ENCODE data around the gene MYMX.

The MYMX gene

DNA sequence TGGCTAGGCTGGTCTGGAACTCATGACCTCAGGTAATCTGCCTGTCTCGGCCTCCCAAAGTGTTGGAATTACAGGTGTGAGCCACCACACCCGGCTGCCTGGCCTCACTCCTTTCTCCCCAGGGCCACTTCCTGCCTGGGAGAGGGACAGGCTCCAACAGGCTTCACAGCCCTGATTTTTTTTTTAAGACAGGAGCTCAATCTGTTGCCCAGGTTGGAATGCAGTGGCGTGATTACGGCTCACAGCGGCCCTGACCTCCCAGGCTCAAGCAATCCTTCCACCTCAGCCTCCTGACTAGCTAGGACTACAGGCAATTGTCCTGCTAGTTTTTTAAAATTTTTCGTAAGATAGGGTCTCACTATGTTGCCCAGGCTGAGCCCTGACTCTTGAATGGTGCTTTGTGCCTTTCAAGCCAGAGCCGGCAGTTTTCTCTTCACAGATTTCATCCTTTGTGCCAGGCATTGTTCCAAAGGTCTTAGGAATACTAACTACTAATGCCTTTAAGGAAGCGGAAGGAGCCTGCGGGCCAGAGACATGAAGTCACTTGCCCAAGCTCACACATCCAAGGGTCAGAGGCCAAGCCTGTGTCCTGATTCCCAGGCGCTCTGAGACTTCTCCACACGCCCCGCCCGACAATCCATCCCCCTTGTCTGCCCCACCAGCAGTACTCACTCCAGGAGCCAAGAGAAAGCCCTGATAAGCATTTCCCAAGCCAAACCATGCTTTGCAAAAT, 38.9 kb upstream of the MYMX start:
- DNase-seq (ENCODE audit: low spot score) (no peak), ATAC-seq (ENCODE audit: low read depth) (peak; percentile 28)
- H3K27ac ChIP-seq (ENCODE audit: poor library complexity, severe bottlenecking), result peak overlapping the region; percentile 71

DNA sequence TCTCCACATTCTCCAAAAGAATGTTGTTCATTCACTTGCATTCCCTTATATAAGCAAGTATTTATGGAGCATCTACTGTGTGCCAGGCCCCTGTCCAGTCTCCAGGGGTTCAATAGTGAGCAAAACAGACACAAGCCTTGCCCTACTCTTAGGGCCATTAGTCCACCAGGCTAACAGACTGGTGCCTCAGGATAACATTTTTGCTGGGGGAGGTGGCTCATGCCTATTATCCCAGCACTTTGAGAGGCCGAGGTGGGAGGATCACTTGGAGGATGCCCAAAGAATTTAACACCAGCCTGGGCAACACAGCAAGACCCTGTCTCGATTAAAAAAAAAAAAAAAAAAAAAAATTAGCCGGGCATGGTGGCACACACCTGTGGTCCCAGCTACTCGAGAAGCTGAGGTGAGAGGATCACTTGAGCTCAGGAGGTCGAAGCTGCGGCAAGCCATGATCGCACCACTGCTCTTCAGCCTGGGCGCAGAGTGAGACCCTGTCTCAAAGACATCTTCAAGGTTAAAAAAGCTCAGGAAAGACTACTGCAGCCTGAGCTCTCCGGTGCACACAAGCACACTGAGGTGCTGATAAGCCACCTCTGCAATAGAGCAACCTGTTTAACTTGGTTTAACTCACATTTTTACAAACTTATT, 38.2 kb upstream of the MYMX start:
- ATAC-seq (ENCODE audit: low read depth) (no peak), DNase-seq (ENCODE audit: low spot score) (no peak)
- peak overlapping the region; percentile 71 for H3K27ac ChIP-seq (ENCODE audit: poor library complexity, severe bottlenecking)
- H3K4me3 ChIP-seq (ENCODE audit: severe bottlenecking), result no peak overlapping the region
- H3K27me3 ChIP-seq (ENCODE audit: insufficient read depth, poor library complexity, severe bottlenecking), result no peaks in the 10 kb centered on the region
- H3K4me1 ChIP-seq (ENCODE audit: insufficient read depth, poor library complexity, severe bottlenecking), result peaks cover 7% of the 10 kb centered on the region
- no peaks in the 10 kb centered on the region for H3K36me3 ChIP-seq (ENCODE audit: low read depth)
- H3K9me3 ChIP-seq (ENCODE audit: severe bottlenecking), result no peaks in the 10 kb centered on the region
- TF ChIP-seq, protein P1, sequence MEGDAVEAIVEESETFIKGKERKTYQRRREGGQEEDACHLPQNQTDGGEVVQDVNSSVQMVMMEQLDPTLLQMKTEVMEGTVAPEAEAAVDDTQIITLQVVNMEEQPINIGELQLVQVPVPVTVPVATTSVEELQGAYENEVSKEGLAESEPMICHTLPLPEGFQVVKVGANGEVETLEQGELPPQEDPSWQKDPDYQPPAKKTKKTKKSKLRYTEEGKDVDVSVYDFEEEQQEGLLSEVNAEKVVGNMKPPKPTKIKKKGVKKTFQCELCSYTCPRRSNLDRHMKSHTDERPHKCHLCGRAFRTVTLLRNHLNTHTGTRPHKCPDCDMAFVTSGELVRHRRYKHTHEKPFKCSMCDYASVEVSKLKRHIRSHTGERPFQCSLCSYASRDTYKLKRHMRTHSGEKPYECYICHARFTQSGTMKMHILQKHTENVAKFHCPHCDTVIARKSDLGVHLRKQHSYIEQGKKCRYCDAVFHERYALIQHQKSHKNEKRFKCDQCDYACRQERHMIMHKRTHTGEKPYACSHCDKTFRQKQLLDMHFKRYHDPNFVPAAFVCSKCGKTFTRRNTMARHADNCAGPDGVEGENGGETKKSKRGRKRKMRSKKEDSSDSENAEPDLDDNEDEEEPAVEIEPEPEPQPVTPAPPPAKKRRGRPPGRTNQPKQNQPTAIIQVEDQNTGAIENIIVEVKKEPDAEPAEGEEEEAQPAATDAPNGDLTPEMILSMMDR (IDR thresholded peaks at IDR 0.05; ENCODE audit: poor library complexity, severe bottlenecking), result no peak

More for the DNA sequence above, 38.9 kb upstream of the MYMX start:
- Histone ChIP-seq H3K4me1 (ENCODE audit: insufficient read depth, poor library complexity, severe bottlenecking) (peaks cover 7% of the 10 kb centered on the region), H3K4me3 (ENCODE audit: severe bottlenecking) (no peak overlapping the region), H3K27me3 (ENCODE audit: insufficient read depth, poor library complexity, severe bottlenecking) (no peaks in the 10 kb centered on the region), H3K36me3 (ENCODE audit: low read depth) (no peaks in the 10 kb centered on the region), H3K9me3 (ENCODE audit: severe bottlenecking) (no peaks in the 10 kb centered on the region)
- TF ChIP-seq, protein P1 (IDR thresholded peaks at IDR 0.05; ENCODE audit: poor library complexity, severe bottlenecking), result no peak

DNA sequence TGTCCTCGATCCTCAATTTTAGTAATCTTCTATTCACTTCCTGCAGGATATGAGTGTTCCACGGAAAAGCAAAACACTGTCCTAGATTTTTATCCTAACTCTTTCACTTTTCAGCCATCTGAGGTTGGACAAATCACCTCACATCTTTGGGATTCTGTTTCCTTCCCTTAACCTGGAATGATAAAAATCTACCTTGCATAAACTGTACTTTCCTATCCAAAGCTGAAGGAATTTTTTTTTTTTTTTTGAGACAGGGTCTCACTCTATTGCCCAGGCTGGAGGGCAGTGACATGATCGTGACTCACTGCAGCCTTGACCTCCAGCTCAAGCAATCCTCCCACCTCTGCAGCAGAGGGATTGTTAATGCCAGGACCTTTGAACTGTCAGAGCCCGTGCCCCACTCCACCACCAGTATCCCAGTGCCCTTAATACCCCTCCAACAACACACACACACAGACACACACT, 37.6 kb upstream of the MYMX start:
- Histone ChIP-seq H3K36me3 (ENCODE audit: low read depth) (no peaks in the 10 kb centered on the region), H3K27me3 (ENCODE audit: insufficient read depth, poor library complexity, severe bottlenecking) (no peaks in the 10 kb centered on the region), H3K9me3 (ENCODE audit: severe bottlenecking) (no peaks in the 10 kb centered on the region)

GRCh38 chr6:44179648-44180047, 37.1 kb upstream of the MYMX start:
- Histone ChIP-seq H3K9me3 (ENCODE audit: severe bottlenecking) (no peaks in the 10 kb centered on the region), H3K27ac (ENCODE audit: poor library complexity, severe bottlenecking) (peak overlapping the region; percentile 71), H3K27me3 (ENCODE audit: insufficient read depth, poor library complexity, severe bottlenecking) (no peaks in the 10 kb centered on the region), H3K36me3 (ENCODE audit: low read depth) (no peaks in the 10 kb centered on the region), H3K4me1 (ENCODE audit: insufficient read depth, poor library complexity, severe bottlenecking) (peaks cover 7% of the 10 kb centered on the region), H3K4me3 (ENCODE audit: severe bottlenecking) (no peak overlapping the region)
- TF ChIP-seq, protein P1 (IDR thresholded peaks at IDR 0.05; ENCODE audit: poor library complexity, severe bottlenecking), result no peak
- DNase-seq (ENCODE audit: low spot score) (no peak), ATAC-seq (ENCODE audit: low read depth) (no peak)

More for the DNA sequence above, 37.6 kb upstream of the MYMX start:
- no peak overlapping the region for H3K4me3 ChIP-seq (ENCODE audit: severe bottlenecking)
- no peak for DNase-seq (ENCODE audit: low spot score)
- peaks cover 7% of the 10 kb centered on the region for H3K4me1 ChIP-seq (ENCODE audit: insufficient read depth, poor library complexity, severe bottlenecking)
- TF ChIP-seq, protein P1 (IDR thresholded peaks at IDR 0.05; ENCODE audit: poor library complexity, severe bottlenecking), result no peak
- ATAC-seq (ENCODE audit: low read depth), result peak; percentile 39; the same call in 1 of the 3 replicates
- peak overlapping the region; percentile 71 for H3K27ac ChIP-seq (ENCODE audit: poor library complexity, severe bottlenecking)
